GM21737 (cell line): Measurements from ENCODE around the gene SLC16A3.

ENCODE experiments used
- ATAC-seq: cut with Tn5 transposase; IDR thresholded peaks from one replicate; pipeline ENCODE4 v1.9.1; 2021; ENCODE audit warnings: mild to moderate bottlenecking, moderate library complexity; ENCODE audit not compliant: unreplicated experiment

The SLC16A3 gene

GRCh38 chr17:82235056-82235774 is 6.4 kb downstream of the SLC16A3 start:
- no peak for ATAC-seq

- no peak for ATAC-seq
Measured at GRCh38 chr17:82235775-82236141, 6.9 kb downstream of the SLC16A3 start.

DNA sequence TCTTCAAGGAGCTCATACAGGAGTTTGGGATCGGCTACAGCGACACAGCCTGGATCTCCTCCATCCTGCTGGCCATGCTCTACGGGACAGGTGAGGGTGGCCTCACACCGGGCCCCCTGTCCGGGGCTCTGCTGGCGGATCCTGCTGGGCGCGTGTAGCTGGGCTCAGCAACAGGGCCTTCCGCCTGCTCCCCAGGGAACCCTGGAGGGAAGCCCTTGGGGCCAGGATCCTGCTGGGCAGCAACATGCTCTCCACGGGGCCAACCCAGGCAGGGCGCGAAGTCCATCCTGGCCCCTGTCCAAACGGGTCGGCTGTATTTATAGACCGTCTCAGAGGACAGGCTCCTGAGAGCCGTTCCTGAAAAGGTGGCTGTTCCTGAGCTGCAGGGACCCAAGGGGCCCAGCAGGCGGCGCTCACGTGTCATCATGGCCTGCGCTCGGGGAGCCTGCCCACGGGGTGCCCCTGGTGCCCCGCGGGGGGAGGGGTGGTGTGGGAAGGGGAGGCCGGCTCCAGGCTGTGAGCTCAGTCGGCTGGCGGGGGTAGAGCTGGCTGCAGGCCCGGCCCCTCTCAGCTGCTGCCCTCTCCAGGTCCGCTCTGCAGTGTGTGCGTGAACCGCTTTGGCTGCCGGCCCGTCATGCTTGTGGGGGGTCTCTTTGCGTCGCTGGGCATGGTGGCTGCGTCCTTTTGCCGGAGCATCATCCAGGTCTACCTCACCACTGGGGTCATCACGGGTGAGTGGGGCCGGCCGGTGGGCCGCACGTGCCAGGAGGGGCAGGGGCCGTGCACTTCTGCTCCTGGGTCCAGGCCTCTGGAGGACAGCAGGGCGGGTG is 7.5 kb downstream of the SLC16A3 start:
- no peak for ATAC-seq

GRCh38 chr17:82237083-82237745 is 8.4 kb downstream of the SLC16A3 start:
- no peak for ATAC-seq

DNA sequence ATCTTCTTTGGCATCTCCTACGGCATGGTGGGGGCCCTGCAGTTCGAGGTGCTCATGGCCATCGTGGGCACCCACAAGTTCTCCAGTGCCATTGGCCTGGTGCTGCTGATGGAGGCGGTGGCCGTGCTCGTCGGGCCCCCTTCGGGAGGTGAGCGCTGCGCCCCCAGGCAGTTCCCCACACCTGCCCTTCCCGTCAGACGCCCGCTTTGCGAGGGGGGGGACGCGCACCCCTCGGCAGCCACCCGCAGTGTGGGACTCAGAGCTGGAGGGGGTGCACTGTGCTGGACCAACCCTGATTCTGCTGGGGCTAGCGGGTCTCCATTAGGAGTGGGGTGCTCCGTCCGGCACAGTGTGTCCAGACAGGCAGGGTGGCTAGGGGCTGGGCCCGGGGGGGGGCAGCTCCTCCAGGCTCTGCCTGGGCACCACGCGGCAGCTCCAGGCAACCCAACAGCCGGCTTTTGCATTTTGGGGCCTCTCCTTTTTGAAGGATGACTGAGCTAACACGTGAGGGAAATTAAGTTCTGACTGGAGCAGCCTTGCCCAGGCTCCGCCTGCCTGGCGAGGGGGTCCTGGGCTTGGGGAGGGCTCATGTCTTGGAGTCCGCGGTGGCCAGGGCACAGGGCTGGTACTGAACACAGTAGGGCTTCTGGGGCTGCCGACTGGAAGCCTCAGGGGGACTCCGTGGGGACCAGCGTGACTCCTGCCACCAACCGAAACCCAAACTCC is 9.1 kb downstream of the SLC16A3 start:
- no peak for ATAC-seq

- no peak for ATAC-seq
Measured at GRCh38 chr17:82238472-82239201, 9.8 kb downstream of the SLC16A3 start.

DNA sequence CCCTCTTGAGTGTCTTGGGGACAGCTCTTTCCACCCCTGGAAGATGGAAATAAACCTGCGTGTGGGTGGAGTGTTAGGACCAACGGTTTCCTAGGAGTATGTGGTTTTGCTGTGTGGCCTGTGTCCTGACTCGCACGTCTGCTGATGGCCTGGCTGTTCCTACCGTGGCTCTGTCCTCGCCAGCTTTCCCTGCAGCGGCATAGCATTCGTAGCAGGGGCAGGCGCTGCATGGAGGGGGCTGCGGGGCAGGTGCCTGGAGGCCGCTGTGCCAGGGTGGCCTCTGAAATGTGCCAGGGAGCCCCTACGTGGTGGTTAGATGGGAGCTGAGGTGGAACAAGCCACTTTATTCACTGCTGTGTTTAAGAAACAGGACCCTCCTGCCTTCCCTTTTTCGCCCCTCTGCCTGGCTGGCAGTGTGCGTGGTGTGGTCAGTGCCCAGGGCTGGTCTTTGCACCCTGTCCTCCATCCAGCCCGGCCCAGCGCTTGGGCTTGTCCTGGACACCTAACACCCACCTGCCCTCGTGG is 10.6 kb downstream of the SLC16A3 start:
- no peak for ATAC-seq

DNA sequence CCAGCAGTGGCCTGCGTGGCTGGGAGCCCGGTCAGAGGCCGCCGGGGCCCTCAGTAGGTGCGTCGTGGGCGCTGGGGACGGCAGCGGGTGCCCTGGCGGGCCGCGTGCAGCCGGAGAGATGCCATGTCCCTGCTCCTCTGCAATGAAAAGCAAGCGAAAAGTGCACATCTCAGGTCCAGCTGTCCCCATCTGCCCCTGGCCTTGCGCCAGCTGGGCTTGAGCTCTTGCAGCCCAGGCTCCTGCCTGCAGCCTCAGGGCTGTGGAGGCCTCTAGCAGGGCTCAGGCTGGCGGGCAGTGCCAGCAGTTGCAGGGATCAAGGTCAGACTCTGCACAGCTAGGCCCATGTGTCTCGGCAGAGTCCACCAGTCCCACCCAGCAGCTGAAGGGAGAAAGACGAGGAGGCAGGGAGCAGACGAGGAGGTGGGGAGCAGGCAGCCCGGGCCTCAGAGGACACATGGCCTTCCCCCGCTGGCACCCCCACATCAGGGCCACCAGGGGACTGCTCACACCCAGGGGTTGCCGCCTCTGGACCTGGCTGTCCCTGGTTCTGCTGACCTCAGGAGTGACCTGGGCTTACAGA is 11.2 kb downstream of the SLC16A3 start:
- no peak for ATAC-seq

- ATAC-seq: no peak
Measured at GRCh38 chr17:82240506-82241182, 11.8 kb downstream of the SLC16A3 start.

DNA sequence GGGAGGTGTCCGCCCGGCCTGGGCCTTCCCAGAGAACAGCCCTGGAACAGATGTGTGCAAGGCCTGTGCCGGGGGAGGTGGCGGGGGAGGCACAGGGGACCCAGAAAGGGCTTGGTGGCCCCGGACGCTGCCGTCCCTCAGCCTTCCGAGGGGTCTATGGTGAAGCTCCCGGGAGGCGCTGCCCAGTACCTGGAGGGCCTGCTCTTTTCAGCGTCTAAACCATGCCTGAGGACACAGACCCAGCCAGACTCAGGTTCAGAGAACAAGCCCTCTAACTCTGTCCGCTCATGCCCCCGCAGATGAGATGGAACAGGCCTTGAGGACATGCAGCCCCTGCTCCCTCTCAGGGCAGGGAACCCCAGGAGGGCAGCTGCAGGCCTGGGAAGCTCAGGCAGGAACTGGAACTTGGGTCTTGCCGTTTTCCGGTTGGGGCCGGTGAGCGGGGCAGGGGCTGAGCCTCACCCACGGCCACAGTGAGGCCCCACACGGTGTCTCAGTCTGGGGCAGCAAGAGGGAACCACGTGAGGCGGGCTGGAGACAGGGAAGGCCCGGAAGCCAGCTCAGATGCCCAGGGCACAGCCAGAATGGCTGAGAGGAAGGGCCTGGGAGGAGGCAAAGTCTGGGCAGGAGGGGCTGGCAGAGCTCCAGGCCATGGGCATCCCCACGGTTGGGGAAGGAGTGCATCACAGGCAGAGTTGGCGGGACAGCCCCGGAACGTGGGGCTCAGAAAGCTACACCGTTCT is 12.5 kb downstream of the SLC16A3 start:
- no peak for ATAC-seq

DNA sequence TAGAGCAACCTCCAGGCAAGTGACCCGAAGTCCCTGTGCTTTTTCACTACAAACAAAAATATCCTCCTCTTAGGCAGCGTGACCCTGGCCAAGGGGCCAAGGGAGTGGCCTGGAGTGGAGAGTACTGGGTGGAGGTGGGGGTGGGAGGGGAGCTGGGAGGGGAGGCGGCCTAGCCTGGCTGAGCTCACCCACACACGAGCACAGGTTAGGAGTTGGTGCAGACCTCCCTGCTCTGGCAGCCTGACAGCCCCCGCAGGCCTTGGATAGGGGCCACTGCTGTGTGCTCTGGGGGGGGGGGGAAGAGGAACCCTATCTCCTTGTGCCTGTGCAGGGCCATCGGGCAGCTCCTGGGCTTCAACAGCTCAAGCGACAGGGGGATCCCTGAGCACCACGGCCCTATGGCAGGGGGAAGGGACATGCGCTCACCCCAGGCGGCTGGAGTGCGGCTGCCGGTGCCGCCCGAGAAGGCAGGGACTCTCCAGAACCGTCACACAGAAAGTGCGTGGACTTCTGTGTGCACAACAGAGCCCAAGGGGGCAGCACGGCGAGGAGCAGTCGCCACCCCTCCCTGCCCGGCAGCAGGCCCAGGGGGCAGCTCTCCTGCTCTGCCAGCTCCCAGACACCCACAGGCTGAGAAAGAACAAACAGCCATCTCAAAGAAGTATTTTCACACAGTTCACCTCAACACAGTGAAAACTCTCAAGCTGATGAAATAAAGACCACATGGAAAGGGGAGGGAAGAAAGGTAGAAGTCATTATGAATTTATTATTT is 13.3 kb downstream of the SLC16A3 start:
- ATAC-seq: no peak

- no peak for ATAC-seq
Measured at GRCh38 chr17:82242698-82242976, 13.8 kb downstream of the SLC16A3 start.

DNA sequence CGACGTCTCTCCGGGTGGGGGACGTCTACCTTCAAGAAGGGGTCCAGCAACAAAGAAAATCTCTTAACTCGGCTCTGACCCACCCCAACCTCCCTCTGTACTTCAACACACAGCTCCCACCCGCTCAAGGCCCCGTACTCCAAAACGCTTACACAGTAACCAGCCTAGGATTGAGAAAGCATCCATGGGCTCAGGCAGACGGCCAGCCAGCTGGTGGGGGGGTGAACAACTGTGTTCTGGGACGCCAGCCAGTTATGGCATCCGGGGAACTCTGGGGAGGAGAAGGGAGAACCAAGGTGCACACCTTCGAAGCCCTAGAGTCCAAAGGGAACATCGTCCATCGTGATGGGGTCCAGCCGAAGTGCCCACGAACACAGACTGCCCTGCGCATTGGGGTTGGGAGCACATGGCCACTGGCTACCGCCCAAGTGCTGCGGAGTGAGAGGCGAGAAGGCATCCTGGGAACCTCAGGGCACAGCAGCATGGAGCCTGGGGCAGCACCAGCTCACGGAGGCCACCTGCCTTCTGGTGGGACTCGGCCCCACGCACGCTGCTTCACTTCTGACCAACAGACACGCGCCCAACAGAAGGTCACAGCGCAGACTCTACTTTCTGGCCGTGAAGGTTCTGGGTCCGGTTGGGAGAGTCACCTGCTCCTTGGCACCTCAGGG is 14.3 kb downstream of the SLC16A3 start:
- no peak for ATAC-seq

- ATAC-seq: no peak
Measured at GRCh38 chr17:82243648-82244412, 15.0 kb downstream of the SLC16A3 start.

DNA sequence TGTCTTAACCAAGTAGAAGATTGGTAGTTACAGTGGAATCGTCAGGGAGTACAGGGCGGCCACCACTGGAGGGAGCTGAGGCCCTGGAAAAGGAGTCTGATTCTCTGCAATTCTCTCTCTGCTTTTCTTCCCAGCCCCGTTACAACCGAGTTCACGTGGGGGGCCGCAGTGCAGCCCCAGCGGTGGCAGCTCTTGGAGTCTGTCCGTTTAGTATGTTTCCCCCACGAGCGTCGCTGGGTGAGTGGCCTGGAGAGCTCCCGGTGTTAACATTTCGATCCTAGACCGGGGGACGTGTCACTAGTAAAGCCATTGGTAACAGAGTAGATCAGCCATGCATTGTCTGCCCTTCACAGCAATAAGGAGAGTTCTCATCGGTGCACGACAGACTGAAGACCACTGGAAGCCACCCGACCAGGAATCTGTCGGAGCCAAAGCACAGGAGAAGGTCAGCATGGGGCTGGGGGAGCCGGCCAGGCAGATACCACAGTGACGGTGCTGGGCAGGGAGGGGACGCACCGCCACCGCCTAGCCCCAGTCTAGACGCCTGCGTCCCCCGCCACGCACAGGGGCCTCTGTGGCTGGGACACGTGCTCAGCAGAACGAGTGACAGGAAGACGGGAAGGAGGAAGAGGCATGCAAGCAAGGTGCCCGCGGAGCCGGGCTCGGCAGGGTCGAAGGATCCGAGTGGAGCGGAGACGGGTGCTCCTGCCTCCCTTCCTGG is 15.7 kb downstream of the SLC16A3 start:
- no peak for ATAC-seq
